Keratinocyte (primary cell): ENCODE measurements around the gene BEGAIN.

Experiments
- CTCF ChIP-seq, 3 experiments: IDR thresholded peaks in 1 of 3; conservative IDR thresholded peaks in 1 of 3; optimal IDR thresholded peaks in 1 of 3; 2 replicates in 2 of 3; 3 replicates in 1 of 3; pipeline versions ENCODE3 to v1.5.1; 2011; ENCODE audit warnings: low read length in 3 of 3, mild to moderate bottlenecking in 3 of 3, moderate library complexity in 2 of 3, control low read depth in 1 of 3, inconsistent platforms in 1 of 3; ENCODE audit not compliant: insufficient read depth in 2 of 3; ENCODE audit errors: extremely low read depth in 1 of 3
- EZH2 ChIP-seq: IDR thresholded peaks from one replicate; pipeline ENCODE4 v1.6.1; 2012; ENCODE audit warnings: inconsistent platforms, mild to moderate bottlenecking, low read length, moderate library complexity

GRCh38 chr14:100616854-100617409, 29.7 kb upstream of the BEGAIN start:
- TF ChIP-seq CTCF (optimal IDR thresholded peaks at IDR 0.05 in 1 of 3, IDR thresholded peaks at IDR 0.05 in 1 of 3, conservative IDR thresholded peaks at IDR 0.05 in 1 of 3; ENCODE audit: extremely low read depth in 1 of 3, insufficient read depth in 2 of 3, low read length in 3 of 3) (no peak), EZH2 (no peak)
